ENCODE results near the gene DNPH1.

The DNPH1 gene

DNA sequence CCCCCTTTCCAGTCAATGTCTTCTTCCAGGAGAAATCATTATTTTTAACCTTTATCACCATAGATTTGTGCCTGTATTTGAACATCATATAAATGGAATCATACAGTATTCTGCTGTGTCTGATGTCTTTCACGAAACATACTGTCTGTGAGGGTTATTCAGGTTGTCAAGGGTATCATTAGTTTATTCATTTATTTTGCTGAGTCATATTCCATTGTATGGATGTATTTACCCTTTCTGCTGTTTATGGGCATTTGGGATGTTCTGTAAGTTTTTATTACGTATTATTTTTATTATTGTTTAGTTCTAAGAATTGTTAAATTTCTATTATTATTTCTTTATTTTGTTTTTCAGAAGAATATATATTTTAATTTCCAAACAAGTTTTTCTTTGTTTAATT lies 22.0 kb downstream of the DNPH1 start:
- no peaks in the 10 kb centered on the region for H3K9me3 ChIP-seq (ENCODE audit: control insufficient read depth, insufficient read depth, low read depth, low read length)
- ChIA-PET CTCF (no interaction called here), POLR2A (no interaction called here)
- H3K4me3 ChIP-seq (ENCODE audit: low read depth, low read length): no peak overlapping the region
- no peak overlapping the region for H3K27ac ChIP-seq (ENCODE audit: extremely low read depth, low read depth, low read length)
- peaks cover 0 to 3% of the 10 kb centered on the region in 2 experiments; a peak in 2 of 3 replicates for H3K36me3 ChIP-seq (ENCODE audit: control insufficient read depth in 2 of 2, insufficient read depth in 1 of 2, low read length in 2 of 2)
- TF ChIP-seq, protein P1, sequence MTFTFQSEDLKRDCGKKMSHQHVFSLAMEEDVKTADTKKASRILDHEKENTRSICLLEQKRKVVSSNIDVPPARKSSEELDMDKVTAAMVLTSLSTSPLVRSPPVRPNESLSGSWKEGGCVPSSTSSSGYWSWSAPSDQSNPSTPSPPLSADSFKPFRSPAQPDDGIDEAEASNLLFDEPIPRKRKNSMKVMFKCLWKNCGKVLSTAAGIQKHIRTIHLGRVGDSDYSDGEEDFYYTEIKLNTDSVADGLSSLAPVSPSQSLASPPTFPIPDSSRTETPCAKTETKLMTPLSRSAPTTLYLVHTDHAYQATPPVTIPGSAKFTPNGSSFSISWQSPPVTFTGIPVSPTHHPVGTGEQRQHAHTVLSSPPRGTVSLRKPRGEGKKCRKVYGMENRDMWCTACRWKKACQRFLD (tag by site-specific recombination; IDR thresholded peaks at IDR 0.05): no peak
- no peak for TF ChIP-seq ZNF335 (tag by site-specific recombination; conservative IDR thresholded peaks at IDR 0.05)
- TF ChIP-seq ZNF23 (tag by site-specific recombination; IDR thresholded peaks at IDR 0.05; ENCODE audit: borderline replicate concordance): no peak
- no peak for TF ChIP-seq ZNF830 (tag by site-specific recombination; IDR thresholded peaks at IDR 0.05; ENCODE audit: low read depth)
- no peak for TF ChIP-seq ZNF350 (tag by site-specific recombination; IDR thresholded peaks at IDR 0.05)
- no peak for TF ChIP-seq ZNF24 (tag by site-specific recombination; IDR thresholded peaks at IDR 0.05)
- TF ChIP-seq ZNF426 (tag by site-specific recombination; IDR thresholded peaks at IDR 0.05): no peak
- TF ChIP-seq ZNF391 (tag by site-specific recombination; IDR thresholded peaks at IDR 0.05; ENCODE audit: borderline replicate concordance, low read depth): no peak
- TF ChIP-seq ZFHX2 (tag by site-specific recombination; conservative IDR thresholded peaks at IDR 0.05): no peak
- no peak for TF ChIP-seq MEIS1 (CRISPR knock-in tag; IDR thresholded peaks at IDR 0.05; ENCODE audit: borderline replicate concordance)
- TF ChIP-seq, protein P2, sequence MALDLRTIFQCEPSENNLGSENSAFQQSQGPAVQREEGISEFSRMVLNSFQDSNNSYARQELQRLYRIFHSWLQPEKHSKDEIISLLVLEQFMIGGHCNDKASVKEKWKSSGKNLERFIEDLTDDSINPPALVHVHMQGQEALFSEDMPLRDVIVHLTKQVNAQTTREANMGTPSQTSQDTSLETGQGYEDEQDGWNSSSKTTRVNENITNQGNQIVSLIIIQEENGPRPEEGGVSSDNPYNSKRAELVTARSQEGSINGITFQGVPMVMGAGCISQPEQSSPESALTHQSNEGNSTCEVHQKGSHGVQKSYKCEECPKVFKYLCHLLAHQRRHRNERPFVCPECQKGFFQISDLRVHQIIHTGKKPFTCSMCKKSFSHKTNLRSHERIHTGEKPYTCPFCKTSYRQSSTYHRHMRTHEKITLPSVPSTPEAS (tag by site-specific recombination; IDR thresholded peaks at IDR 0.05): no peak
- TF ChIP-seq, protein P3, sequence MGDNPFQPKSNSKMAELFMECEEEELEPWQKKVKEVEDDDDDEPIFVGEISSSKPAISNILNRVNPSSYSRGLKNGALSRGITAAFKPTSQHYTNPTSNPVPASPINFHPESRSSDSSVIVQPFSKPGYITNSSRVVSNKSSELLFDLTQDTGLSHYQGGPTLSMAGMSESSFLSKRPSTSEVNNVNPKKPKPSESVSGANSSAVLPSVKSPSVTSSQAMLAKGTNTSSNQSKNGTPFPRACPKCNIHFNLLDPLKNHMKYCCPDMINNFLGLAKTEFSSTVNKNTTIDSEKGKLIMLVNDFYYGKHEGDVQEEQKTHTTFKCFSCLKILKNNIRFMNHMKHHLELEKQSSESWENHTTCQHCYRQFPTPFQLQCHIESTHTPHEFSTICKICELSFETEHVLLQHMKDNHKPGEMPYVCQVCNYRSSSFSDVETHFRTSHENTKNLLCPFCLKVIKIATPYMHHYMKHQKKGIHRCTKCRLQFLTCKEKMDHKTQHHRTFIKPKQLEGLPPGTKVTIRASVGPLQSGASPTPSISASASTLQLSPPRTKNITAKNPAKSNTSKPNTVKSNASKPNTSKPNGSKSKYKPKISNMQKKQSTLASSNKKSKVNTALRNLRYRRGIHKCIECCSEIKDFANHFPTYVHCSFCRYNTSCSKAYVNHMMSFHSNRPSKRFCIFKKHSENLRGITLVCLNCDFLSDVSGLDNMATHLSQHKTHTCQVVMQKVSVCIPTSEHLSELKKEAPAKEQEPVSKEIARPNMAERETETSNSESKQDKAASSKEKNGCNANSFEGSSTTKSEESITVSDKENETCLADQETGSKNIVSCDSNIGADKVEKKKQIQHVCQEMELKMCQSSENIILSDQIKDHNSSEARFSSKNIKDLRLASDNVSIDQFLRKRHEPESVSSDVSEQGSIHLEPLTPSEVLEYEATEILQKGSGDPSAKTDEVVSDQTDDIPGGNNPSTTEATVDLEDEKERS (tag by site-specific recombination; IDR thresholded peaks at IDR 0.05): no peak
- no peak for TF ChIP-seq KLF9 (tag by site-specific recombination; IDR thresholded peaks at IDR 0.05; ENCODE audit: low read depth)
- TF ChIP-seq ZNF777 (tag by site-specific recombination; IDR thresholded peaks at IDR 0.05; ENCODE audit: borderline replicate concordance): no peak
- no peak for TF ChIP-seq ZBTB1 (tag by site-specific recombination; IDR thresholded peaks at IDR 0.05)
- TF ChIP-seq, protein P4, sequence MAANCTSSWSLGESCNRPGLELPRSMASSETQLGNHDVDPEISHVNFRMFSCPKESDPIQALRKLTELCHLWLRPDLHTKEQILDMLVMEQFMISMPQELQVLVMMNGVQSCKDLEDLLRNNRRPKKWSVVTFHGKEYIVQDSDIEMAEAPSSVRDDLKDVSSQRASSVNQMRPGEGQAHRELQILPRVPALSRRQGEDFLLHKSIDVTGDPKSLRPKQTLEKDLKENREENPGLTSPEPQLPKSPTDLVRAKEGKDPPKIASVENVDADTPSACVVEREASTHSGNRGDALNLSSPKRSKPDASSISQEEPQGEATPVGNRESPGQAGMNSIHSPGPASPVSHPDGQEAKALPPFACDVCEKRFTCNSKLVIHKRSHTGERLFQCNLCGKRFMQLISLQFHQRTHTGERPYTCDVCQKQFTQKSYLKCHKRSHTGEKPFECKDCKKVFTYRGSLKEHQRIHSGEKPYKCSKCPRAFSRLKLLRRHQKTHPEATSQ (tag by site-specific recombination; IDR thresholded peaks at IDR 0.05): no peak
- no peaks in the 10 kb centered on the region for H3K4me1 ChIP-seq (ENCODE audit: control insufficient read depth, insufficient read depth, low read length)

DNA sequence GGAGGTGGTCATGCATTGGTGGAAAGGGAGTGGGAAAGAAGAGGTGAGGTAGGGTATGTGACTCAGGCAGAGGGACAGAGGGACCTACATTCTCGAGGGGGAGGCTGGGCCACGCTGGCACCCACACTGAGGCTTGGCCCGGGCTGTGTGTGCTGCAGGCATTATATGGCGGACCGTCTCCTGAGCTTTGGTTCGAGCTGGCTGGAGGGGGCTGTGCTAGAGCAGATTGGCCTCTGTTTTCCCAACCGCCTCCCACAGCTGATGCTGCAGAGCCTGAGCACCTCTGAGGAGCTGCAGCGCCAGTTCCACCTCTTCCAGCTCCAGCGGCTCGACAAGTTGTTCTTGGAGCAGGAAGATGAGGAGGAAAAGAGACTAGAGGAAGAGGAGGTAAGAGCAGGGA lies 23.4 kb downstream of the DNPH1 start:
- ChIA-PET CTCF (no interaction called here), POLR2A (interaction anchor here (0.7 kb wide), 1 partner anchor 134 kb away, joined by 4 read pairs; no protein-coding TSS in a partner anchor)
- Histone ChIP-seq H3K4me3 (ENCODE audit: low read depth, low read length) (no peak overlapping the region), H3K36me3 (ENCODE audit: control insufficient read depth in 2 of 2, insufficient read depth in 1 of 2, low read length in 2 of 2) (peaks cover 0 to 5% of the 10 kb centered on the region in 2 experiments; a peak in 2 of 3 replicates), H3K4me1 (ENCODE audit: control insufficient read depth, insufficient read depth, low read length) (no peaks in the 10 kb centered on the region), H3K9me3 (ENCODE audit: control insufficient read depth, insufficient read depth, low read depth, low read length) (no peaks in the 10 kb centered on the region), H3K27ac (ENCODE audit: extremely low read depth, low read depth, low read length) (no peak overlapping the region)
- no peak for TF ChIP-seq ZNF266 (tag by site-specific recombination; IDR thresholded peaks at IDR 0.05; ENCODE audit: low read depth)
- peak; percentile 18; the same call in 1 of the 2 replicates for TF ChIP-seq EGR2 (tag by site-specific recombination; IDR thresholded peaks at IDR 0.05; ENCODE audit: low read depth)
- TF ChIP-seq SCRT2 (tag by site-specific recombination; IDR thresholded peaks at IDR 0.05): peak; percentile 26; the same call in 1 of the 2 replicates

All from HEK293 (cell line).